HEK293 (cell line): ENCODE measurements around the gene GPR141.

Source experiments
- CTCF ChIA-PET: fragments of 350-600 bp; formaldehyde crosslinking; extraction: SDS; loops from one replicate; lab custom pipeline; 2021; ENCODE audit warnings: antibody characterized with exemption; lab: Yijun Ruan, JAX
- POLR2A ChIA-PET: fragments of 300-600 bp; formaldehyde crosslinking; extraction: SDS; loops from one replicate; lab custom pipeline; 2020; ENCODE audit warnings: antibody characterized with exemption, inconsistent platforms; lab: Yijun Ruan, JAX
- H3K27ac ChIP-seq: fragments of 200-500 bp; sonication (Bioruptor generic); 2 replicates; pipeline ENCODE4 v1.5.1; 2014; ENCODE audit warnings: low read depth, low read length, control low read depth, inconsistent platforms; ENCODE audit errors: extremely low read depth
- H3K36me3 ChIP-seq, 2 experiments: fragments of 200-500 bp in 1 of 2; sonication (Bioruptor generic) in 1 of 2; 1 replicate in 1 of 2; 2 replicates in 1 of 2; pipeline ENCODE4 v1.5.1; 2014 to 2017; ENCODE audit warnings: inconsistent platforms in 2 of 2, low read length in 2 of 2; ENCODE audit not compliant: control insufficient read depth in 2 of 2, insufficient read depth in 1 of 2
- H3K4me1 ChIP-seq: fragments of 200-500 bp; sonication (Bioruptor generic); 2 replicates; pipeline ENCODE4 v1.5.1; 2014; ENCODE audit warnings: mild to moderate bottlenecking, low read length, inconsistent platforms; ENCODE audit not compliant: control insufficient read depth, insufficient read depth
- H3K4me3 ChIP-seq: 2 replicates; pipeline ENCODE4 v1.5.1; 2011; ENCODE audit warnings: low read depth, mild to moderate bottlenecking, control low read depth, low read length, moderate library complexity
- H3K9me3 ChIP-seq: fragments of 200-500 bp; sonication (Bioruptor generic); 2 replicates; pipeline ENCODE4 v1.5.1; 2014; ENCODE audit warnings: low read depth, low read length, inconsistent platforms; ENCODE audit not compliant: control insufficient read depth, insufficient read depth
- KLF9 ChIP-seq: fragments of 450-650 bp; formaldehyde crosslinking; IDR thresholded peaks from 2 replicates; pipeline ENCODE4 v1.5.1; 2016; ENCODE audit warnings: missing biosample characterization, missing genetic modification characterization, low read depth
- SCRT2 ChIP-seq: fragments of 450-650 bp; formaldehyde crosslinking; IDR thresholded peaks from 2 replicates; pipeline ENCODE4 v1.5.1; 2016; ENCODE audit warnings: missing biosample characterization, missing genetic modification characterization
- SETDB1 ChIP-seq: IDR thresholded peaks from one replicate; pipeline ENCODE4 v1.6.1; 2017; ENCODE audit warnings: mild to moderate bottlenecking, low read length, moderate library complexity, mixed read lengths; ENCODE audit not compliant: insufficient read length
- ZFP37 ChIP-seq: fragments of 450-650 bp; formaldehyde crosslinking; IDR thresholded peaks from 2 replicates; pipeline ENCODE4 v1.5.1; 2016; ENCODE audit warnings: missing biosample characterization, missing genetic modification characterization
- ZNF112 ChIP-seq: fragments of 450-650 bp; formaldehyde crosslinking; IDR thresholded peaks from 2 replicates; pipeline ENCODE4 v1.5.0; 2017; ENCODE audit warnings: missing biosample characterization, missing genetic modification characterization
- ZNF174 ChIP-seq: fragments of 450-650 bp; formaldehyde crosslinking; IDR thresholded peaks from 2 replicates; pipeline ENCODE4 v1.5.0; 2017; ENCODE audit warnings: missing biosample characterization, mild to moderate bottlenecking, missing genetic modification characterization
- ZNF23 ChIP-seq: fragments of 450-650 bp; formaldehyde crosslinking; IDR thresholded peaks from 2 replicates; pipeline ENCODE4 v1.5.1; 2016; ENCODE audit warnings: missing biosample characterization, missing genetic modification characterization, borderline replicate concordance
- ZNF335 ChIP-seq: fragments of 450-650 bp; formaldehyde crosslinking; conservative IDR thresholded peaks from 2 replicates; pipeline ENCODE4 v1.5.1; 2016; ENCODE audit warnings: missing biosample characterization, missing genetic modification characterization
- ZNF341 ChIP-seq: fragments of 450-650 bp; formaldehyde crosslinking; IDR thresholded peaks from 2 replicates; pipeline ENCODE4; 2016; ENCODE audit warnings: low read depth, missing biosample characterization, missing genetic modification characterization
- ZNF416 ChIP-seq: fragments of 450-650 bp; formaldehyde crosslinking; IDR thresholded peaks from 2 replicates; pipeline ENCODE4 v1.5.1; 2016; ENCODE audit warnings: missing biosample characterization, missing genetic modification characterization
- ZNF596 ChIP-seq: fragments of 450-650 bp; IDR thresholded peaks from 2 replicates; pipeline ENCODE4 v1.5.0; 2018; ENCODE audit warnings: missing biosample characterization, mild to moderate bottlenecking, missing genetic modification characterization, moderate library complexity
- ZNF629 ChIP-seq: fragments of 450-650 bp; formaldehyde crosslinking; IDR thresholded peaks from 2 replicates; pipeline ENCODE4 v1.5.1; 2017; ENCODE audit warnings: missing biosample characterization, missing genetic modification characterization
- ZNF654 ChIP-seq: fragments of 450-650 bp; formaldehyde crosslinking; IDR thresholded peaks from 2 replicates; pipeline ENCODE4 v1.5.1; 2016; ENCODE audit warnings: low read depth, missing biosample characterization, missing genetic modification characterization
- ZNF76 ChIP-seq: fragments of 450-650 bp; formaldehyde crosslinking; IDR thresholded peaks from 2 replicates; pipeline ENCODE4; 2016; ENCODE audit warnings: low read depth, missing biosample characterization, missing genetic modification characterization, borderline replicate concordance
- TF ChIP-seq, protein P1 (sequence below): fragments of 450-650 bp; formaldehyde crosslinking; IDR thresholded peaks from 2 replicates; pipeline ENCODE4 v1.5.1; 2016; ENCODE audit warnings: missing biosample characterization, missing genetic modification characterization
- TF ChIP-seq, protein P2 (sequence below): fragments of 450-650 bp; formaldehyde crosslinking; IDR thresholded peaks from 2 replicates; pipeline ENCODE4 v1.5.1; 2017; ENCODE audit warnings: missing biosample characterization, mild to moderate bottlenecking, missing genetic modification characterization, moderate library complexity
- TF ChIP-seq, protein P3 (sequence below): fragments of 450-650 bp; formaldehyde crosslinking; IDR thresholded peaks from 2 replicates; pipeline ENCODE4 v1.5.1; 2016; ENCODE audit warnings: missing biosample characterization, missing genetic modification characterization
- TF ChIP-seq, protein P4 (sequence below): fragments of 450-650 bp; formaldehyde crosslinking; IDR thresholded peaks from 2 replicates; pipeline ENCODE4 v1.5.1; 2016; ENCODE audit warnings: missing biosample characterization, missing genetic modification characterization
- TF ChIP-seq, protein P5 (sequence below): fragments of 450-650 bp; formaldehyde crosslinking; IDR thresholded peaks from 2 replicates; pipeline ENCODE4 v1.5.1; 2016; ENCODE audit warnings: missing biosample characterization, missing genetic modification characterization

Gene GPR141

DNA sequence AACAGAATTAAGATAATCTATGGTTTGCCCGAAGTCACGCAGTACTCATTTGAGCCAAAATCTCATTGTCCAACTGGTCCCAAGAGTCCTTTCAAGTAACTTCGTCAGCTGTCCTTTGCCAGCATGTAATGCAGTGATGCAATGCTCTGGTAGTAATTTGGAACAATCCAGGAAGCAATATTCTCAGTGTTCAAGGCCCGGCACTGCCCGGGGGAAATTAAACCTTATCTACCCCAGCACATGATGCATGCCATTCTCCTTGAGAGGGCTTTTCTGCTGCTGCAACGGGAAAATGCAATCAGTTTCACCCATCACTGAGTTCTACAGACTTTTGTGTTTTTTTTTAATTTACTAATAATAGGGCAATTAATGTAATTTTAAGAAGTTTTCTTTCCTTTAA lies 87.3 kb downstream of the GPR141 start (continued):
- TF ChIP-seq, protein P1, sequence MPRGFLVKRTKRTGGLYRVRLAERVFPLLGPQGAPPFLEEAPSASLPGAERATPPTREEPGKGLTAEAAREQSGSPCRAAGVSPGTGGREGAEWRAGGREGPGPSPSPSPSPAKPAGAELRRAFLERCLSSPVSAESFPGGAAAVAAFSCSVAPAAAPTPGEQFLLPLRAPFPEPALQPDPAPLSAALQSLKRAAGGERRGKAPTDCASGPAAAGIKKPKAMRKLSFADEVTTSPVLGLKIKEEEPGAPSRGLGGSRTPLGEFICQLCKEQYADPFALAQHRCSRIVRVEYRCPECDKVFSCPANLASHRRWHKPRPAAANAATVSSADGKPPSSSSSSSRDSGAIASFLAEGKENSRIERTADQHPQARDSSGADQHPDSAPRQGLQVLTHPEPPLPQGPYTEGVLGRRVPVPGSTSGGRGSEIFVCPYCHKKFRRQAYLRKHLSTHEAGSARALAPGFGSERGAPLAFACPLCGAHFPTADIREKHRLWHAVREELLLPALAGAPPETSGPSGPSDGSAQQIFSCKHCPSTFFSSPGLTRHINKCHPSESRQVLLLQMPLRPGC = no peak
- TF ChIP-seq ZNF654 (no peak), SCRT2 (tag by site-specific recombination) (no peak), SETDB1 (no peak), ZNF341 (tag by site-specific recombination) (no peak), ZNF416 (tag by site-specific recombination) (no peak), ZFP37 (tag by site-specific recombination) (no peak)
- TF ChIP-seq, protein P2, sequence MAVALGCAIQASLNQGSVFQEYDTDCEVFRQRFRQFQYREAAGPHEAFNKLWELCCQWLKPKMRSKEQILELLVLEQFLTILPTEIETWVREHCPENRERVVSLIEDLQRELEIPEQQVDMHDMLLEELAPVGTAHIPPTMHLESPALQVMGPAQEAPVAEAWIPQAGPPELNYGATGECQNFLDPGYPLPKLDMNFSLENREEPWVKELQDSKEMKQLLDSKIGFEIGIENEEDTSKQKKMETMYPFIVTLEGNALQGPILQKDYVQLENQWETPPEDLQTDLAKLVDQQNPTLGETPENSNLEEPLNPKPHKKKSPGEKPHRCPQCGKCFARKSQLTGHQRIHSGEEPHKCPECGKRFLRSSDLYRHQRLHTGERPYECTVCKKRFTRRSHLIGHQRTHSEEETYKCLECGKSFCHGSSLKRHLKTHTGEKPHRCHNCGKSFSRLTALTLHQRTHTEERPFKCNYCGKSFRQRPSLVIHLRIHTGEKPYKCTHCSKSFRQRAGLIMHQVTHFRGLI (tag by site-specific recombination) = no peak
- TF ChIP-seq, protein P3, sequence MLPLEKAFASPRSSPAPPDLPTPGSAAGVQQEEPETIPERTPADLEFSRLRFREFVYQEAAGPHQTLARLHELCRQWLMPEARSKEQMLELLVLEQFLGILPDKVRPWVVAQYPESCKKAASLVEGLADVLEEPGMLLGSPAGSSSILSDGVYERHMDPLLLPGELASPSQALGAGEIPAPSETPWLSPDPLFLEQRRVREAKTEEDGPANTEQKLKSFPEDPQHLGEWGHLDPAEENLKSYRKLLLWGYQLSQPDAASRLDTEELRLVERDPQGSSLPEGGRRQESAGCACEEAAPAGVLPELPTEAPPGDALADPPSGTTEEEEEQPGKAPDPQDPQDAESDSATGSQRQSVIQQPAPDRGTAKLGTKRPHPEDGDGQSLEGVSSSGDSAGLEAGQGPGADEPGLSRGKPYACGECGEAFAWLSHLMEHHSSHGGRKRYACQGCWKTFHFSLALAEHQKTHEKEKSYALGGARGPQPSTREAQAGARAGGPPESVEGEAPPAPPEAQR (tag by site-specific recombination) = no peak

DNA sequence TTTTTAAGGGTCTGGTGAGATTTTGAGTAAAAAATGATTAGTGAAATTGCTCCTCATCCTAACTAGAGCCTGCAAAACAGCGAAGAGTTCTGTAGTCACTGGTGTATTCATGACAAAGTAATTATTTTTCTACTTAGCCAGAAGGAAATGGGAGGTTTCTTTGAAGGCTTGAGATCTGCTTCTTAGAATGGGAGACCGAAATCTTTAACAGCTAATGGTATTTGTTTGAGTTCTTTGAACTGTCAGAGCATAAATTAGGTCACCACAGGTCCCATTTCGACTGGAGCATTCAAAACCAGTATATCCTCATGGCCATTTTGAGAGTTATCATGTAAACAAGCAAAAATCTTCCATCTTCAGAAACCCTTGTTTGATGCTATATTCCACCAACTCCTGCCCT lies 87.8 kb downstream of the GPR141 start:
- no peak for TF ChIP-seq ZNF112 (tag by site-specific recombination)
- no peak for TF ChIP-seq ZNF23 (tag by site-specific recombination)
- no peak for TF ChIP-seq SETDB1
- TF ChIP-seq, protein P4, sequence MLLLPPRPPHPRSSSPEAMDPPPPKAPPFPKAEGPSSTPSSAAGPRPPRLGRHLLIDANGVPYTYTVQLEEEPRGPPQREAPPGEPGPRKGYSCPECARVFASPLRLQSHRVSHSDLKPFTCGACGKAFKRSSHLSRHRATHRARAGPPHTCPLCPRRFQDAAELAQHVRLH (tag by site-specific recombination) = no peak
- TF ChIP-seq ZNF629 (tag by site-specific recombination) = no peak
- no peak for TF ChIP-seq ZNF174 (tag by site-specific recombination)
- POLR2A ChIA-PET = no interaction called here
- H3K4me1 ChIP-seq = no peaks in the 10 kb centered on the region
- H3K36me3 ChIP-seq = no peaks in the 10 kb centered on the region
- no peak overlapping the region for H3K4me3 ChIP-seq
- no peak overlapping the region for H3K27ac ChIP-seq
- no peaks in the 10 kb centered on the region for H3K9me3 ChIP-seq
- CTCF ChIA-PET = interaction anchor here (0.6 kb wide), 1 partner anchor 406 kb away, joined by 4 read pairs; no protein-coding TSS in a partner anchor

DNA sequence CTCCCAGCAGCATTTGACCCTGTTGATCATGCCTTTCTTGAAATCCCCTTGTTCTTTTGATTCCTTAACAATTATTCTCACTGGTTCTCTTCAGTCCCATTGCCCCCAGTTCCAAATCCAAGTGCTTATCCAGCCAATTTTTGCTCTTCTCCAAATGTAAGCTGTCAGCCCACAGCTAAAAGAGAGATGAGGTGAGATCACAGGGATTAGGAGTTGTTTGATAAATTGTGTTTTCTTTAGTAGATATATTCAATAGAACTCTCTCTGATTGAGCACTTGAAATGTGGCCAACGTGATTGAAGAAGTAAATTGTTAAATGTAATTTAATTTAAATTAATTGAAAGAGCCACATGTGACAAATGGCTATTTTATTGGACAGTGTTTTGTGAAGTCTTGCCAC lies 88.2 kb downstream of the GPR141 start:
- Histone ChIP-seq H3K27ac (no peak overlapping the region), H3K9me3 (no peaks in the 10 kb centered on the region), H3K4me3 (no peak overlapping the region), H3K4me1 (no peaks in the 10 kb centered on the region), H3K36me3 (no peaks in the 10 kb centered on the region)
- ChIA-PET POLR2A (no interaction called here), CTCF (interaction anchor here (0.6 kb wide), 1 partner anchor 405 kb away, joined by 4 read pairs; no protein-coding TSS in a partner anchor)
- TF ChIP-seq ZNF76 = no peak
- no peak for TF ChIP-seq KLF9
- TF ChIP-seq ZNF596 (tag by site-specific recombination) = no peak
- TF ChIP-seq ZNF174 (tag by site-specific recombination) = no peak
- TF ChIP-seq, protein P5, sequence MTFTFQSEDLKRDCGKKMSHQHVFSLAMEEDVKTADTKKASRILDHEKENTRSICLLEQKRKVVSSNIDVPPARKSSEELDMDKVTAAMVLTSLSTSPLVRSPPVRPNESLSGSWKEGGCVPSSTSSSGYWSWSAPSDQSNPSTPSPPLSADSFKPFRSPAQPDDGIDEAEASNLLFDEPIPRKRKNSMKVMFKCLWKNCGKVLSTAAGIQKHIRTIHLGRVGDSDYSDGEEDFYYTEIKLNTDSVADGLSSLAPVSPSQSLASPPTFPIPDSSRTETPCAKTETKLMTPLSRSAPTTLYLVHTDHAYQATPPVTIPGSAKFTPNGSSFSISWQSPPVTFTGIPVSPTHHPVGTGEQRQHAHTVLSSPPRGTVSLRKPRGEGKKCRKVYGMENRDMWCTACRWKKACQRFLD = no peak
- no peak for TF ChIP-seq ZNF335
